ENCODE measurements around the gene TTLL1. TPM values are rescaled to one million over a fixed set of nuclear protein-coding genes. Genes with fewer than 3 reads are reported as not detected.

TTLL1 gene
- total RNA-seq (1 to 10 TPM; 4.3 to 6.4 (median 5.5) TPM), polyA plus RNA-seq (1 to 10 TPM; 2.4 to 3.7 (median 3.0) TPM)

DNA sequence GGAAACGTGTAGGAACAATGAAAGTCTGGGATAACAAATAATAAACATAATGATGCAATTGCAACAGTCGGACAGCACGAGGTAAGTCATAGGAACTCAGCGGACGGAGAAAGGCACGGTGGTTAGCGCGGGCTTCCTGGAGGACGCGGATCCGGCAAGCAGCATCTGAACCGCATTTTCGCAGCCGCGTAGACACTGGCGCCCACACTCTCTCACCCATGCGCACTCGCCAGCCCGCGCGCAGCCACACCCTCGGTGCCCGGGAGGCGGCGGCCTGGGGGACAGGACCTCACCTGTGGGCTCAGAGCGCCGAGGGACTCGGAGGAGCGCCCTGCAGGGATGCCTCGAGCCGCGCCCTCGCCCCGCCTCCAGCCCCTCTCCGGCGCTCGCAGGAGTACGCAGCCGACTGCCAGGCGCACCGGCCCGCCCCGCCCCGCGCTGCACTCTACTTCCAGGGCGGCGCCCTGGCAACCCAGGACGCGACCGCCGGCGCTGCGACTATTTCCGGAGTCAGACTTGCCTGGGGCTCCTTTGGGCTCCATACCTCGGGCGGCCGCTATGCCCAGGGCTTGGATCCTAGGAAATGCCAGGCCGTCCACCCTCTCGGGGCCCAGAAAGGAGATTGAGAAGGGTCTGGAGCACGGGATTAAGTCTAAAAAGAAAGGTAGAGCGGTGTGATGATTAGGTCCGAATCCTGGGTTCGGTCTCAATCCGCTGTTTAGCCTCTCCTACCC lies at the start of gene TTLL1:
Gene TTLL1, minus strand, starts transcription at position 408 of the 734 bp plus-strand sequence. CDS start 13,805 bp downstream, outside the sequence.
- H3K4me3 ChIP-seq = peak within 1 kb of the TSS; percentile 64 to 93 (median 81)
- intact Hi-C loops (cut with DNase I) = no loop called here
- WGBS, 2 donors = 4 to 5% methylated on average over 64 of the region's 64 CpGs
- H3K27me3 ChIP-seq = no peaks in the 10 kb centered on the region
- DNase-seq = peak; percentile 91
- no peaks in the 10 kb centered on the region for H3K36me3 ChIP-seq
- peak; percentile 8 to 54 (median 49) for TF ChIP-seq POLR2AphosphoS5 (IDR thresholded peaks at IDR 0.05)
- TF ChIP-seq EP300 (IDR thresholded peaks at IDR 0.05) = no peak
- no peak for TF ChIP-seq POLR2A (IDR thresholded peaks at IDR 0.05)
- H3K27ac ChIP-seq = peak within 1 kb of the TSS; percentile 68 to 77 (median 69)
- H3K4me1 ChIP-seq = peaks cover 0 to 12% (median 9%) of the 10 kb centered on the region in 4 donors
- no peaks in the 10 kb centered on the region for H3K9me3 ChIP-seq

DNA sequence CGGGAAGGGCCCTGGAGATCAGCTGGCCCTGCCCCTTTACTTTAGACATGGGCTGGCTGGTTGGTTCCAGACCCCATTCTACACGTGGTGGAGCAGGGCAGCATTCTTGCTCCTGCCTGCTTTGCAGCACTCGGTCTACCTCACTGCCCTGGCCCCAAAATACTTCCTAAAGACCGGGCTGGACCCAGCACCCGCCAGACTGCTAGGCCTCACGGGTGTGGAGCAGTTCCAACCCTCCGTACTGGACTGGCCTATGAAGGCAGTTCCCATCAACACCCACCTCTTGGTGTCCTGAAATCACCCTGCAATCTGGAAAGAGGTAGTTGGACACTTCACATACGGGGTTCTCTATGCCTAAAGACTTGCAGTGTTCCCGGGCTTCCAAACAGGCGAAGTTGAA lies 47.6 kb upstream of the TTLL1 start:
- WGBS, 2 donors = 80 to 83% methylated on average over 10 of the region's 10 CpGs
- TF ChIP-seq, protein P1, sequence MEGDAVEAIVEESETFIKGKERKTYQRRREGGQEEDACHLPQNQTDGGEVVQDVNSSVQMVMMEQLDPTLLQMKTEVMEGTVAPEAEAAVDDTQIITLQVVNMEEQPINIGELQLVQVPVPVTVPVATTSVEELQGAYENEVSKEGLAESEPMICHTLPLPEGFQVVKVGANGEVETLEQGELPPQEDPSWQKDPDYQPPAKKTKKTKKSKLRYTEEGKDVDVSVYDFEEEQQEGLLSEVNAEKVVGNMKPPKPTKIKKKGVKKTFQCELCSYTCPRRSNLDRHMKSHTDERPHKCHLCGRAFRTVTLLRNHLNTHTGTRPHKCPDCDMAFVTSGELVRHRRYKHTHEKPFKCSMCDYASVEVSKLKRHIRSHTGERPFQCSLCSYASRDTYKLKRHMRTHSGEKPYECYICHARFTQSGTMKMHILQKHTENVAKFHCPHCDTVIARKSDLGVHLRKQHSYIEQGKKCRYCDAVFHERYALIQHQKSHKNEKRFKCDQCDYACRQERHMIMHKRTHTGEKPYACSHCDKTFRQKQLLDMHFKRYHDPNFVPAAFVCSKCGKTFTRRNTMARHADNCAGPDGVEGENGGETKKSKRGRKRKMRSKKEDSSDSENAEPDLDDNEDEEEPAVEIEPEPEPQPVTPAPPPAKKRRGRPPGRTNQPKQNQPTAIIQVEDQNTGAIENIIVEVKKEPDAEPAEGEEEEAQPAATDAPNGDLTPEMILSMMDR (IDR thresholded peaks at IDR 0.05) = no peak
- TF ChIP-seq POLR2A (IDR thresholded peaks at IDR 0.05) (no peak), POLR2AphosphoS5 (IDR thresholded peaks at IDR 0.05) (no peak), EP300 (IDR thresholded peaks at IDR 0.05) (no peak)
- no peak for DNase-seq
- Histone ChIP-seq H3K36me3 (peaks cover 4 to 90% (median 37%) of the 10 kb centered on the region in 4 donors), H3K27ac (no peak overlapping the region), H3K4me3 (no peak overlapping the region), H3K27me3 (no peaks in the 10 kb centered on the region), H3K9me3 (no peaks in the 10 kb centered on the region), H3K4me1 (peaks cover 0 to 10% (median 6%) of the 10 kb centered on the region in 4 donors)
- intact Hi-C loops (cut with DNase I) = no loop called here

DNA sequence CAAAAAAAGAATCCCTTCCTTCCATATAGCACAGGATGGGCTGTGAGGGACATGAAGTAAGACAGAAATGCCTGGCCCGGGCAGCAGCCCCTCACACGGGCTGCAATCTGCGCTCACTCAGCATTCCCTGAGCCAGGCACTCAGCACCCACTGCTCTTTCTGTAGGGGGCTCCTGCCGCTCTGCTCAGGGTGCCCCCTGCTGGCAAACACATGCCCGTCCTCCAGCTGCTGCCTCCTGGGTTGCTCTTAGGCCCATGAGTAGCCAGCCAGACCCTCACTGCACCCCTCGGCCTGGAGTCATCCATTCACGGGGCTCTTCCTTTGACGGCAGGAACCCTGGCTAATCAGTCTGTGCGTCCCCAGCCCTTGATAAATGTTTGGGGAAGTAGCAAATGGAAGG lies 47.1 kb upstream of the TTLL1 start:
- H3K4me3 ChIP-seq = no peak overlapping the region
- peaks cover 0 to 4% (median 2%) of the 10 kb centered on the region in 4 donors for H3K4me1 ChIP-seq
- no peaks in the 10 kb centered on the region for H3K27me3 ChIP-seq
- no peaks in the 10 kb centered on the region for H3K9me3 ChIP-seq
- WGBS, 2 donors = 43 to 49% methylated on average over 9 of the region's 9 CpGs
- H3K27ac ChIP-seq = no peak overlapping the region
- H3K36me3 ChIP-seq = peaks cover 4 to 89% (median 37%) of the 10 kb centered on the region in 4 donors
- TF ChIP-seq POLR2A (IDR thresholded peaks at IDR 0.05) = no peak
- TF ChIP-seq, protein P1 (IDR thresholded peaks at IDR 0.05) = peak in 2 of 4 experiments; percentile 23 to 31
- TF ChIP-seq EP300 (IDR thresholded peaks at IDR 0.05) = no peak
- no peak for TF ChIP-seq POLR2AphosphoS5 (IDR thresholded peaks at IDR 0.05)
- no peak for DNase-seq
- intact Hi-C loops (cut with DNase I) = no loop called here

DNA sequence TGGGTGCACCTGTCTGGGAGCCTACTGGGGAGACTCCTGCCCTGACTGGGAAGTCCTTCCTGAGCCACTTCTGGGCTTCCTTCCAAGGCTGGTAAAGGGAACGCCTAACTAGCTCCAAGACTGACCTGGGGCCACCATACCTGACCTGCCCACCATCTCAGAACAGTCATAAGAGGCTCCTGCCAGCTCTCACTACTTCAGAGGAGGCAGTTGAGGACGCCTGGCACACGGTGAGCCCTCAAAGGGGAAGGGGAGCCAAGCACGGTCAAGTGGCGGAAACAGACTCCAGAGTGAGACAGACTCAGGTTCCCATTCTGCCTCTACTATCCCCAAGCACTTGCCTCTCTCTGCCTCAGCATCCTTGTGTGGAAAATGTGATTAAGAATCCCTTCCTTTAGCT lies 46.4 kb upstream of the TTLL1 start:
- Histone ChIP-seq H3K9me3 (no peaks in the 10 kb centered on the region), H3K27ac (no peak overlapping the region), H3K27me3 (no peaks in the 10 kb centered on the region), H3K4me3 (no peak overlapping the region), H3K4me1 (no peaks in the 10 kb centered on the region), H3K36me3 (peaks cover 4 to 82% (median 37%) of the 10 kb centered on the region in 4 donors)
- 69 to 87% methylated on average over 5 of the region's 5 CpGs for WGBS, 2 donors
- intact Hi-C loops (cut with DNase I) = no loop called here
- DNase-seq = no peak
- TF ChIP-seq POLR2AphosphoS5 (IDR thresholded peaks at IDR 0.05) (no peak), EP300 (IDR thresholded peaks at IDR 0.05) (no peak), POLR2A (IDR thresholded peaks at IDR 0.05) (no peak)
- TF ChIP-seq, protein P1 (IDR thresholded peaks at IDR 0.05) = no peak

DNA sequence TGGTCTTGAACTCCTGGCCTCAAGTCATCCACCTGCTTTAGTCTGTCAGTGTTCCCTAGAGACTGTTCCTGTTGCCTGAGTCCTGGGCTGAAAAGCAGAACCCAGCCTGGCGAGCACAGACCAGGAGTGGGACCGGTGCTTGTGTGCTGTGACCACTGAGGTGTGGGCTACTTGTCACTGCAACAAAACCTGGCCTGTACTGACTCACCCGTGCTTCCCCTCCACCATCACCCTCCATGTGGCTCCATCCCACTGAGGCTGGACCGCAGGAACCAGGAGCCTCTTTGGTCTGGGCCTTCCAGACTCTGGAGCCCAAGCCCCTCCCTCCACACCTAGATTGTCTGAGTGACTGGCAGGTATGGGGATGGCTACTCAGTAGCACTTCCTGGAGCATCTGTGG lies 45.4 kb upstream of the TTLL1 start:
- Histone ChIP-seq H3K27me3 (no peaks in the 10 kb centered on the region), H3K27ac (no peak overlapping the region), H3K36me3 (peaks cover 4 to 72% (median 37%) of the 10 kb centered on the region in 4 donors), H3K4me1 (no peaks in the 10 kb centered on the region), H3K9me3 (no peaks in the 10 kb centered on the region), H3K4me3 (no peak overlapping the region)
- DNase-seq = no peak
- 97% methylated on average over 4 of the region's 4 CpGs for WGBS, 2 donors
- intact Hi-C loops (cut with DNase I) = no loop called here
- no peak for TF ChIP-seq POLR2A (IDR thresholded peaks at IDR 0.05)
- TF ChIP-seq POLR2AphosphoS5 (IDR thresholded peaks at IDR 0.05) = no peak
- no peak for TF ChIP-seq EP300 (IDR thresholded peaks at IDR 0.05)
- TF ChIP-seq, protein P1 (IDR thresholded peaks at IDR 0.05) = no peak

Data from sigmoid colon (tissue), 7 donors.